GM13976 (cell line): Measurements from ENCODE around the gene RBBP6.
A peak's percentile ranks its signal among the peaks of the same experiment; 100 is the strongest.

Source experiments
- DNase-seq: peaks from one replicate; pipeline ENCODE4 v3.0.0; 2012; ENCODE audit warnings: low spot score
- in situ Hi-C: fragments of 300-500 bp; cut with MboI; formaldehyde crosslinking; loops from one replicate; pipeline ENCODE4 v1.12.0; 2022; ENCODE audit warnings: low sequenced_read_pairs, mixed read lengths, inconsistent platforms; ENCODE audit not compliant: unreplicated experiment
- TF ChIP-seq, protein P1 (sequence below): IDR thresholded peaks from 2 replicates; pipeline ENCODE4 v1.5.1; 2012; ENCODE audit warnings: borderline replicate concordance, mild to moderate bottlenecking; ENCODE audit not compliant: insufficient read depth; ENCODE audit errors: extremely low read depth, missing control alignments, control extremely low read depth

RBBP6 gene

DNA sequence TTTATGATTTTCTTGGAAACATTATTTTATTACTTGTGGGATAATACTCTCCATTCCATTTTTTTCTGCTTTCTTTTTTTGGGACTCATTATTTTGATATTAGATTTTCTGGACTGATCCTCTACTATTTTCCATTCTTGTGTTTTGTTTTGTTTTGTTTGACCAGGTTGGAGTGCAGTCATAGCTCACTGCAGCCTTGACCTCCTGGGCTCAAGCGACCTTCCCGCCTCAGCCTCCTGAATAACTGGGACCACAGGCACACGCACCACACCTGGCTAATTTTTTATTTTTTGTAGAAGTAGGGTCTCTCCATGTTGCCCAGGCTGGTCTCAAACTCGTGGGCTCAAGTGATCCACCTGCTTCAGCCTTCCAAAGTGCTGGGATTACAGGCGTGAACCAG is 44.1 kb downstream of the RBBP6 start:
- in situ Hi-C loops = no loop called here
- TF ChIP-seq, protein P1, sequence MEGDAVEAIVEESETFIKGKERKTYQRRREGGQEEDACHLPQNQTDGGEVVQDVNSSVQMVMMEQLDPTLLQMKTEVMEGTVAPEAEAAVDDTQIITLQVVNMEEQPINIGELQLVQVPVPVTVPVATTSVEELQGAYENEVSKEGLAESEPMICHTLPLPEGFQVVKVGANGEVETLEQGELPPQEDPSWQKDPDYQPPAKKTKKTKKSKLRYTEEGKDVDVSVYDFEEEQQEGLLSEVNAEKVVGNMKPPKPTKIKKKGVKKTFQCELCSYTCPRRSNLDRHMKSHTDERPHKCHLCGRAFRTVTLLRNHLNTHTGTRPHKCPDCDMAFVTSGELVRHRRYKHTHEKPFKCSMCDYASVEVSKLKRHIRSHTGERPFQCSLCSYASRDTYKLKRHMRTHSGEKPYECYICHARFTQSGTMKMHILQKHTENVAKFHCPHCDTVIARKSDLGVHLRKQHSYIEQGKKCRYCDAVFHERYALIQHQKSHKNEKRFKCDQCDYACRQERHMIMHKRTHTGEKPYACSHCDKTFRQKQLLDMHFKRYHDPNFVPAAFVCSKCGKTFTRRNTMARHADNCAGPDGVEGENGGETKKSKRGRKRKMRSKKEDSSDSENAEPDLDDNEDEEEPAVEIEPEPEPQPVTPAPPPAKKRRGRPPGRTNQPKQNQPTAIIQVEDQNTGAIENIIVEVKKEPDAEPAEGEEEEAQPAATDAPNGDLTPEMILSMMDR = no peak
- no peak for DNase-seq

DNA sequence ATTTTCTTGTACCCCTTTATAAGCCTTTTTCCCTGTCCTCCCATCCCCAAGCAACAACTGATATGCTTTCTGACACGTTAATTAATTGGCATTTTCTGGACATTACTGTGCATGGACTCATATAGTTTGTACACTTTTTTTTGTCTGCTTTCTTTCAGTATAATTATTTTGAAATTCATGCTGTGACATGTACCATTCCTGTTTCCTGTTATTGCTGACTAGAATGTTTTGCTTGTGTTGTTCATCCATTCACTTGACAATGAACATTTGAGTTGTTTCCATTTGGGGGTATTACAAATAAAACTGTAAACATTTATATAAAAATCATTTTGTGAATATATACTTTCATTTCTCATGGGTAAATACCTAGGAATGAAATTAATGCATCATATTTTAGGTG is 50.6 kb downstream of the RBBP6 start:
- in situ Hi-C loops = no loop called here
- no peak for DNase-seq
- TF ChIP-seq, protein P1 = no peak

DNA sequence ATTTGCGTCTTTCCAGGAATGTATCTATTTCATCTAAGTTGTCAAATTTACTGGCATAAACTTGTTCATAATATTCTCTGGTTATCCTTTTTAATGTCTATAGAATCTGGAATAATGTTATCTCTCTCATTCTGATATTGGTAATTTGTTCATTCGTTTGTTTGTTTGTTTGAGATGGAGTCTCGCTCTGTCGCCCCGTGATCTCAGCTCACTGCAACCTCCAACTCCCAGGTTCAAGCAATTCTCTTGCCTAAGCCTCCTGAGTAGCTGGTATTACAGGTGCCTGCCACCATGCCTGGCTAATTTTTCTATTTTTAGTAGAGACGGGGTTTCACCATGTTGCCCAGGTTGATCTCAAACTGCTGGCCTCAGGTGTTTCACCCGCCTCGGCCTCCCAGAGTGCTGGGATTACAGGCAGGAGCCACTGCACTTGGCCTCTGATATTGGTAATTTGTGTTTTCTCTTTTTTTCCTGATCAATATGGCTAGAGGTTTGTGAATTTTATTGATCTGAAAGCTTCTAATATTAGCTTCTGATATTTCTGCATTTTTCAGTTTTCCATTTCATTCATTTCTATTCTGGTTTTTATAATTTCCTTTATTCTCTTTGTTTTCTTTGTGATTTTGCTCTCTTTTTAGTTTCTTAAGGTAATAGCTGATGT is 59.5 kb downstream of the RBBP6 start:
- in situ Hi-C loops = no loop called here
- TF ChIP-seq, protein P1 = no peak
- no peak for DNase-seq

DNA sequence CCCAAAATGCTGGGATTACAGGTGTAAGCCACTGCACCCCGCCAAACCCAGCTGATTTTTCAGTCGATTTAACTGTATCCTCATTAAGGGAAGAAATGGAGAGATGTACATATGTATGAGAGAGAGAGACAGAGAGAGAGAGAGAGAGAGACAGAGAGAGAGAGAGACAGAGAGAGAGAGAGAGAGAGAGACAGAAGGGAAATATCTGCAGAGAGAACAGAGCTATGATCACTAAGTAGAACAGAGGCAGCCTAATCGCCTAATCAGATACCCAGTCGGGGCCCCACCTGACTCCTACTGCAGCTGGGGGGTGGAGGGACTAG is 70.0 kb downstream of the RBBP6 start:
- in situ Hi-C loops = no loop called here
- TF ChIP-seq, protein P1 = no peak
- no peak for DNase-seq

DNA sequence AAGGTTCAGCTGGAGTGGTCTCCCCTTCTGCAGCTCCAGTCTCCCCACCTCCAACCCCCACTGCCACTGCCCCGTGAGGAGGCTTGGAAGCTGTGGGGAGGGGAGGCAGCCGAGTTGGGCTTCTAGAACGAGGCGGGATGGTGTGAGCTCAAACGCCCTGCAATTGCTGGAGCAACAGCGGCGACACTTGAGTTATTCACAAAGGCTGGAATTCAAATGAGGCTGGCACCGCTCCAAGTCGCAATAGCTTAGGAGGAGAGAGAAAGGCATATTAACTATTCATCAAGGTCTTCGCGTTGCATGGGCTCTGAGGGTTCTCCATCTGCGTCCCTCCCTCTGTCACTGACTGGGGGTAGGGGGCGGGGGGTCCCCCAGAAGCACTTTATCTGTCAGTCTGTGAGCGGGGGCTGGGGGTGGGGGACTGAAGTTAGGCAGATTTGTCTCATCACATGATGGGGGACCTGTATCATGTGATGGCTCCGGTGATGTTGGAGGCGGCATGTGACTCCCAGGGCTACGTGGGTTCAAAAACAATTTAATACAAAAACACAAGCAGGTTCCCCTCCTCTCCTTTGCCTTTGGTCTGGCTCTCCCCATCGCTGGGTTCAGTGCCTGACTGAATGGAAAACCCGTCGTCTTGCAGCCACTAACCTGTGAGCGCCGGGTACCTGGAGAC is 70.5 kb downstream of the RBBP6 start:
- peak; percentile 36 for DNase-seq
- TF ChIP-seq, protein P1 = no peak
- in situ Hi-C loops = no loop called here

DNA sequence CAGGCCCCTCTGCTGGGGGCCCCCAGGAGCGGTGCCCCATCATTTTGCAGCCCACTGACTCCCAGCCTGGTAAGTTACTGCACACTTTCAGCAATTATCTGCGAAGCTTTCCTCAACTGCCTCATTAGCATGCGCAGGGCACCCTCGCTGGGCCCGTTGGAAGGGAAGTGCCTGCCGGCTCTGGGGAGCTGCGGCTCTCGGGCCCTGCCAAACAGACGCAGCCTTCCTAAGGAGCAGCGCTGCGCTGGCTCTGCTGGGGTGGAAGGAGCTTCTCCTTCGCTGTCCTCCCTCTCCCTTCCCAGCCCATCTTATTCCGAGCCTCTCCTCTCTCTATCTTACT is 71.0 kb downstream of the RBBP6 start:
- peak; percentile 29 for DNase-seq
- in situ Hi-C loops = no loop called here
- TF ChIP-seq, protein P1 = no peak
